ENCODE data around the gene FAM120B.

GRCh38 chr6:170374571-170375444 lies 68.2 kb downstream of the FAM120B start:
- TF ChIP-seq BACH2 (CRISPR knock-in tag; IDR thresholded peaks at IDR 0.05; ENCODE audit: borderline replicate concordance) (no peak), OSR1 (CRISPR knock-in tag; IDR thresholded peaks at IDR 0.05) (no peak), ZNF70 (CRISPR knock-in tag; IDR thresholded peaks at IDR 0.05) (no peak), PATZ1 (CRISPR knock-in tag; IDR thresholded peaks at IDR 0.05; ENCODE audit: borderline replicate concordance) (no peak), SNAI2 (CRISPR knock-in tag; IDR thresholded peaks at IDR 0.05) (no peak), ARNTL (CRISPR knock-in tag; IDR thresholded peaks at IDR 0.05; ENCODE audit: borderline replicate concordance, low read depth) (no peak), ZNF565 (CRISPR knock-in tag; conservative IDR thresholded peaks at IDR 0.05; ENCODE audit: low read depth) (no peak), ESRRG (CRISPR knock-in tag; IDR thresholded peaks at IDR 0.05) (no peak)
